ENCODE results near the gene TOP1. TPM values are rescaled to one million over a fixed set of nuclear protein-coding genes. Genes with fewer than 3 reads are reported as not detected.

Gene TOP1
- total RNA-seq, 1 donor from 2014 or later, result 80.9 TPM

GRCh38 chr20:41032271-41032670 lies 3.6 kb downstream of the TOP1 start:
- intact Hi-C loops (cut with micrococcal nuclease), result no loop called here

- intact Hi-C loops (cut with micrococcal nuclease), result no loop called here
Observed at GRCh38 chr20:41034239-41034638, 5.6 kb downstream of the TOP1 start.

- intact Hi-C loops (cut with micrococcal nuclease), result no loop called here
Observed at GRCh38 chr20:41035207-41035606, 6.6 kb downstream of the TOP1 start.

- intact Hi-C loops (cut with micrococcal nuclease), result no loop called here
Observed at GRCh38 chr20:41037179-41037578, 8.6 kb downstream of the TOP1 start.

- intact Hi-C loops (cut with micrococcal nuclease), result no loop called here
Observed at GRCh38 chr20:41038149-41038877, 9.7 kb downstream of the TOP1 start.

- intact Hi-C loops (cut with micrococcal nuclease), result loop anchor here (1.0 kb wide), 1 partner anchor 9 kb away; no protein-coding TSS in a partner anchor
Observed at GRCh38 chr20:41038878-41039404, 10.3 kb downstream of the TOP1 start.

GRCh38 chr20:41040855-41041254 lies 12.2 kb downstream of the TOP1 start:
- intact Hi-C loops (cut with micrococcal nuclease), result no loop called here

DNA sequence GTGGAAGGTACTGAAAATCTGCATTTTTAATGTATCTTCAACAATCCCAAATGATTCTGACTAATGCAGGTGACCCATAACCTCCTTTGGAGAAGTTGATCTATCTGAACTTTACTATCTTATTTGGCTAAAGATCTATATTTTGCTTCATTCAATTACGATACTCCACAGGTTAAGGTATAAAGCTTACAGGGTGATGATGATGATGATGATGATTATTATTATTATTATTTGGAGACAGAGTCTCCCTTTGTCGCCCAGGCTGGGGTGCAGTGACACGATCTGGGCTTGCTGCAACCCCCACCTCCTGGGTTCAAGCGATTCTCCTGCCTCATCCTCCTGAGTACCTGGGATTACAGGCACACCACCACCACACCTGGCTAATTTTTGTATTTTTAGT lies 13.1 kb downstream of the TOP1 start:
- intact Hi-C loops (cut with micrococcal nuclease), result no loop called here

GRCh38 chr20:41044409-41045062 lies 15.9 kb downstream of the TOP1 start:
- intact Hi-C loops (cut with micrococcal nuclease), result no loop called here

DNA sequence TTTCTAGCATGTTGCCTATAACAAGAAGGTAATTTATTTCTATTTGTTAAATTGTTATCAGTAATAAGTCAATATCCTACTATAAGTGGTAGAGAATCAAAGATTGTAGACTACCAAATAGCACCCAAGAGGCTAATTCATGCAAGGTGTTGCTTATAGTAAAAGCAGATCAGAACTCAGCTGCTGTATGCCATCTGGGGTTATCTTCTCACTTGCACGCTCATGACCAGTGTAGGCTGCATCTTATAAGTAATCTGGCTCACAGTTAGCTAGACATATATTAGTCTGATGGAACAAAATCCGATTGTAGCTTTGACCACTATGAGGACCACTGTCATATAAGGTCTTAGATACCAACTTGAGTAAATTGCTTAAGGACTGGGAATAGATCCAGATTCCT lies 17.0 kb downstream of the TOP1 start:
- intact Hi-C loops (cut with micrococcal nuclease), result no loop called here

- intact Hi-C loops (cut with micrococcal nuclease), result no loop called here
Observed at GRCh38 chr20:41046716-41047115, 18.1 kb downstream of the TOP1 start.

- intact Hi-C loops (cut with micrococcal nuclease), result no loop called here
Observed at GRCh38 chr20:41047279-41047974, 18.8 kb downstream of the TOP1 start.

DNA sequence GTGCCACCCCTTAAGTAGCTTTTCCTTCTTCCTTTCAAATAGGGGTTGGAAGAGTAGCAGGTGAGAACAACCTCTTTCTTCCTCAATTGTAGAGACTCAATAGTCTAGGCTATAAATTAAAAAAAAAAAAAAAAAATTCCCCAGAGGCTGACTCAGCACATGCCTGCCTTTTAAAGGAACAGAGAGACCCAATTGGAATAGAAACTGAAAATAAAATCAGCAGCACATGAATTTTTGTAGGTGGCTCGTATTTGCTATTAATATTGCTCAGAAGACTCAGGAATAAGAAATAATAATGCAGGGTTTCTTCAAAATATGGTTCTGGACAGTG lies 19.3 kb downstream of the TOP1 start:
- intact Hi-C loops (cut with micrococcal nuclease), result loop anchor here (1.0 to 2.0 kb wide), 5 partner anchors 9 to 57 kb away; partner anchors contain the start of gene TOP1

DNA sequence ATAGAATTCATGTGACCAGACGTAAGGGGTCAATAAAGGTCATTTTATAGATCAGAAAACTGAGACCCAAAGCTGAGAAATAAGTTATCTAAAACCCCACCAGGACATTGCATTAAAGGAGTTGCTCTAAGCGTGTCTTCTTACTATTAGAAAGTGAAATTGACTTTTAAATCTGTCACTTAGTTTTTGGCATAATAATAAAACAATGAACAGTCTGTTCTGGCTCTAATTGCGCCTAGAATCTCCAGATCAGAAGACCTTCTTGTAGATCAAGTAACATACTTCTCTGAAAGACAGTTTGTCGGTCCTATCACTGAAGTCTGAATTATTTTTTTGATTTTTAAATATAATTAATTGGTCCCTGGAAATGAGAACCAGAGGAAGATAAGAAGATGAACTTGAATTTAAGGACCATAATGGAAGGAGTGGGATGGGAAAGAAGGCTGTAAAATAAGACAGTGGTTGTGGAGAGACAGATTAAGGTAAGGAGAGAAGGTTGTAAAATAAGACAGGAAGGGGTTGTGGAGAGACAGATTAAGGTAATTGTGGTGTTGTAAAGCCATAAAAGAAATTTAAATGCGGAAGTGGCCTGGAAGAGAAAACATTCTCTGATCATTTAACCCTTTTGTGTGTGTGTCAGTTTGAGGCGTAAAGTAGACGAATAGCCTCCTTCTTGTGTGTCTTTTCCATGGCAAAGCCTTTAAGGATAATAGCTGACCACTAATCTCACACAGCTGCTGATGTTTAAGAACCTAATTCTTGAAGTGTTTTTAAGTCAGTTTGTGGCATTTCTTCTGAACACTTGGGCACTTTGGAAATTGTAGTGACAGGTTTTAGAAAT lies 20.1 kb downstream of the TOP1 start:
- intact Hi-C loops (cut with micrococcal nuclease), result loop anchor here (1.0 to 2.0 kb wide), 5 partner anchors 9 to 58 kb away; partner anchors contain the start of gene TOP1

- intact Hi-C loops (cut with micrococcal nuclease), result loop anchor here (2.0 kb wide), 2 partner anchors 27 to 59 kb away; no protein-coding TSS in a partner anchor
Observed at GRCh38 chr20:41049451-41049850, 20.8 kb downstream of the TOP1 start.

DNA sequence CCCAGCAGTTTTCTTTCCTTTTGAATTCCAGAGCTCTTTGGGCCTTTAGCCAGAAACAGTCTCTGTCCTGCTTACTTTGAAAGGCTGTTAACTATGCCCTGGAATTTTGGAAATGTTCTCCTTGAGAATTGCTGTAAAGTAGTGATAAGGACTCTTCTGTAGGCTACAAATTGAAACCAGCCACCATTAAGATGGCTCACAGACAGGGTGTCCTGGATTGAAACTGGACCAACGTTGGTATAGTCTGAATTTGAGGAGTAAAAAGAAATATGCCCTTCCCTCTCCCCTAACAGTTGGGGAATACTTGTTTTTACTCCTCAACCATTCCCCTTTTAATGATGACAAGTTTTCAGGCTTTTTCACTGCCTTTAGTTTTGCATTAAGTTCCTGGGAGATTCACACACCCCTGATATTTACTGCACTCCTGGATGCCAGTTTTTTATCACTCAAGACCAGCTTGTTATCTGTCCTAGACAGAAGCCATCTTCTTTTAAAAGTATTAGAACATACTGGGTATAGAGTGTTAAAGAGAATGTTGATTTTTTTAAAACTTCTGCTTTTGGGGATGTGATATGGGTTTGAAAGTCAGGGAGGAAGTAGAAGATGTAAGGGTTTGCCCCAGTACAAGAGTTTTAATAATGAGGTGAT lies 21.9 kb downstream of the TOP1 start:
- intact Hi-C loops (cut with micrococcal nuclease), result no loop called here

DNA sequence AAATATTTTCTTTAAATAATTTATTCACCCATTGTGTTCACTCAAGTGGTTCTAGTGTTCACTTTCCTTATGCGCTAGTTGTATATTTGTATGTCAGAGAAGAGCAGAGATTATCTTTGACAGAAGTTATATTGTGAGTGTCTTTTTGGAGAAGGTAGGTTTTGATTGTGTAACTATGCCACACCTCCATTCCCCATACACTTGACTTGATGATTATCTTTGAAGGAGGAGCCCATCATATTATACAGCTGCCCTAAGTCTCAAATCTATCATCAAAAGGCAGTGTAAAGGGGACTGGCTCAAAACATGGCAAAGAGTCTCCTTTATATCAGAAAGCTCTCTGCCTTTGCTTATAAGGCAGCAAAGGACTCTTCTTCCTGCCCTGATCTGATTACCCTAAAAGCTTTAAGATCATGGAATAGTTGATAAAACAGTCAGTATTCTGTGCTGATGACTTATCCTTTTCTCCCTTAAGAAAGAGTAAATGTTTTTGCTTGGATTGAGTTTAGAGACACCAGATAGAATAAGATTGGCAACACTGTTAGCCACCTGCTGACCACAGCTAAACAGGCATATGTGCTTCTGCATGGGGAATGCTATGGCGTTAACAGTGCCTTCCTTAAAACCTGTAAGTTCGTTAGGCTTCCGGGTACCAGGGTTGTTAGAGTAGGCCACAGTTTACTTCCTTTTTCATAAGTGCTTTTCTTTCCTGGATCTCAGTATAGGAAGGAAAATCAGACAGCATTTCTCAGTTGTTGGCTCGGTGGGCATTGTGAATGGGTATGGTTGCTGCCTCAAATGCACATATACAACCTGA lies 22.6 kb downstream of the TOP1 start:
- intact Hi-C loops (cut with micrococcal nuclease), result no loop called here

- intact Hi-C loops (cut with micrococcal nuclease), result no loop called here
Observed at GRCh38 chr20:41052742-41053419, 24.3 kb downstream of the TOP1 start.
